ENCODE data around the gene MDC1.

- no peak for TF ChIP-seq ETV6 (CRISPR knock-in tag; IDR thresholded peaks at IDR 0.05)
- TF ChIP-seq CTCF (IDR thresholded peaks at IDR 0.05), result no peak
- no peak for TF ChIP-seq NR3C1 (CRISPR knock-in tag; conservative IDR thresholded peaks at IDR 0.05; ENCODE audit: low read depth)
- TF ChIP-seq ZNF512 (CRISPR knock-in tag; IDR thresholded peaks at IDR 0.05; ENCODE audit: borderline replicate concordance), result no peak
- TF ChIP-seq KAT7 (CRISPR knock-in tag; IDR thresholded peaks at IDR 0.05; ENCODE audit: borderline replicate concordance), result no peak
- no peak for TF ChIP-seq MAX (CRISPR knock-in tag; IDR thresholded peaks at IDR 0.05)
- no peak for TF ChIP-seq USF2 (CRISPR knock-in tag; IDR thresholded peaks at IDR 0.05)
- no peak for TF ChIP-seq ZNF423 (CRISPR knock-in tag; IDR thresholded peaks at IDR 0.05)
- TF ChIP-seq FOXJ3 (CRISPR knock-in tag; IDR thresholded peaks at IDR 0.05; ENCODE audit: borderline replicate concordance), result no peak
These were observed 60.6 kb downstream of the MDC1 start for GRCh38 chr6:30656513-30656912.
